ENCODE measurements around the gene KRTAP5-2. TPM values are rescaled to one million over a fixed set of nuclear protein-coding genes. Genes with fewer than 3 reads are reported as not detected.

KRTAP5-2 gene
- total RNA-seq, 1 donor from 2014 or later, result not detected

DNA sequence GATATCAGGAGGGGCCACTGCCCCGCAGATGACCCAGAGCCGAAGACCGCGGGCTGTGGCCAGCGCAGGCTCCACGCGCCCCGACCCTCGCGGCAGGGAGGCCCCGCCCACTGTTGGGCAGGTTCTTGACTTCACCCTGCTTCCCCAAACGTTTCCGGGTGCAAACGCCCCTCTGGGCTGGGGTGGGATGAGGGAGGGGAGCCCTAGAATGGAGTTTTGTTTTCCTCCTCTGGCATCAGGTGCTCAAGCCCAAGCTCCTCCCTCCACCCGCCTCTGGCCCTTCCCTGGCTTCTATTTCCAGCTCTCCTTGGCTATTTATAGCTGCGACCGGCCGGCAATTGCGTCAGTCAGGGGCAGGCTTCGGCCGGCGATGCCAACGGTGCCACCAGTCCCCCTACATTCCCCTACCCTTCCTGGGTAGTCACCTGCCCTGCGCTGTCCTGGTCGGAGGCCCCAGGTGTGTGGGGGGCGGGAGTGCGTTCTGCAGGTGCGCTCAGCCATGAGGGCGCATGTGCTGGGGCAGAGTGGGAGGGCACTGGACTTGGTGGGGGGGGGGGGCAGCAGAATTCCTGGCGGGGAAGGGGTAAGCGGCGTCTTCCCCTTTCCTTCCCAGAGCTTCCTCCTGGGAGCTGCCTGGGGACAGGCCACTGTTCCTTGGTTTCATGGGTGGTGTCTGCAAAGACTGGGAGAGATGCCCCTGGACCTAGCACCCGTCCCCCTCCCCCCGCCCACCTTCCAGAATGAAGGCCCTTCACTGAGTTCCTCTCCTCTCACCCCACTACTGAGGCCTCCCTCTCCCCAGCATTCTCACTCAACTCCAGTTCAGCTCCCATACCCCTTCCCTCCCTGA, 49.6 kb downstream of the KRTAP5-2 start:
- DNase-seq (ENCODE audit: low read depth), result no peak
- TF ChIP-seq, protein P1, sequence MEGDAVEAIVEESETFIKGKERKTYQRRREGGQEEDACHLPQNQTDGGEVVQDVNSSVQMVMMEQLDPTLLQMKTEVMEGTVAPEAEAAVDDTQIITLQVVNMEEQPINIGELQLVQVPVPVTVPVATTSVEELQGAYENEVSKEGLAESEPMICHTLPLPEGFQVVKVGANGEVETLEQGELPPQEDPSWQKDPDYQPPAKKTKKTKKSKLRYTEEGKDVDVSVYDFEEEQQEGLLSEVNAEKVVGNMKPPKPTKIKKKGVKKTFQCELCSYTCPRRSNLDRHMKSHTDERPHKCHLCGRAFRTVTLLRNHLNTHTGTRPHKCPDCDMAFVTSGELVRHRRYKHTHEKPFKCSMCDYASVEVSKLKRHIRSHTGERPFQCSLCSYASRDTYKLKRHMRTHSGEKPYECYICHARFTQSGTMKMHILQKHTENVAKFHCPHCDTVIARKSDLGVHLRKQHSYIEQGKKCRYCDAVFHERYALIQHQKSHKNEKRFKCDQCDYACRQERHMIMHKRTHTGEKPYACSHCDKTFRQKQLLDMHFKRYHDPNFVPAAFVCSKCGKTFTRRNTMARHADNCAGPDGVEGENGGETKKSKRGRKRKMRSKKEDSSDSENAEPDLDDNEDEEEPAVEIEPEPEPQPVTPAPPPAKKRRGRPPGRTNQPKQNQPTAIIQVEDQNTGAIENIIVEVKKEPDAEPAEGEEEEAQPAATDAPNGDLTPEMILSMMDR (IDR thresholded peaks at IDR 0.05; ENCODE audit: insufficient read depth, low read length, poor library complexity, severe bottlenecking), result no peak

DNA sequence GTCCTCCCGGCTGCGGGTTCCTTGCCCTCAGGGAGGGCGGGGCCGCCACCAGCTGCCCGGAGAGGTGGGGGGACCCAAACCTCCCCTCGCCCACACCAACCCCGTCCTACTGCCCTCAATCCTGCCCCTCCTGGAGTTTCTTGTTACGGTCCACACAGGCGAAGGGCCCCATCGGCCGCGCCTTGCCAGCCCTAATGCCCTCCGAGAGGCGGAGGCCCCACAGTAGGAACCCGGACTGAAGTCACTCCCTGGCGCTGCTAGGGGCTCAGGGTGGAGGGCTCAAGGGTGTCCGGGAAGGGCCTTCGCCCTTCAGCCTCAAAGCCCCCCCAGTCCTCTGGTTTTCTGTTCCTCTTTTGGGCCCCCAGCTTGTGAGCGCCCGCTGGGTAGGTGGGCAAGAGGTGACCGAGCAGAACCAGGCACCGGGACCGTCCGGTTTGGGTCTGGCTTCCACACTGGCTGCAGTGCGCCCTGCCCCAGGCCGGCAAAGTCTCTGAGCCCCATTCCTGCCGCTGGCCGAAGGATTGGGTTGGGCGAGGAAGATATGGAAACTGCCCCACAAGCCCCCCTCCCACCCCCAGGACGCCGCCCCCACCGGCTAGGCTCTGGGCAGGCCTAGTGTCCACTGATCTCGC, 50.5 kb downstream of the KRTAP5-2 start:
- no peak for DNase-seq (ENCODE audit: low read depth)
- Histone ChIP-seq H3K36me3 (ENCODE audit: control insufficient read depth, insufficient read depth, low read length) (no peaks in the 10 kb centered on the region), H3K27me3 (ENCODE audit: control insufficient read depth, insufficient read depth, low read length) (peaks cover 53% of the 10 kb centered on the region), H3K4me3 (ENCODE audit: low read depth, low read length) (no peak overlapping the region)
- TF ChIP-seq, protein P1 (IDR thresholded peaks at IDR 0.05; ENCODE audit: insufficient read depth, low read length, poor library complexity, severe bottlenecking), result no peak

More for the DNA sequence above, 49.6 kb downstream of the KRTAP5-2 start:
- peak overlapping the region; percentile 5 for H3K4me3 ChIP-seq (ENCODE audit: low read depth, low read length)
- H3K36me3 ChIP-seq (ENCODE audit: control insufficient read depth, insufficient read depth, low read length), result no peaks in the 10 kb centered on the region
- peaks cover 52% of the 10 kb centered on the region for H3K27me3 ChIP-seq (ENCODE audit: control insufficient read depth, insufficient read depth, low read length)

Other genes with a start within 250 kb of the KRTAP5-2 start
- gene BRSK2, start 208.4 kb downstream of the KRTAP5-2 start, total RNA-seq, result 0.75 and 2.4 TPM in 2 replicates
- 18.1 and 32.0 TPM in 2 replicates for gene MOB2, start 111.5 kb downstream of the KRTAP5-2 start, total RNA-seq
- 7.6 and 19.2 TPM in 2 replicates for gene DUSP8, start 26.0 kb downstream of the KRTAP5-2 start, total RNA-seq
- not detected in 2 replicates for gene KRTAP5-1, start 13.0 kb downstream of the KRTAP5-2 start, total RNA-seq
- not detected in 2 replicates for gene KRTAP5-3, start 10.2 kb upstream of the KRTAP5-2 start, total RNA-seq
- gene KRTAP5-4, start 23.8 kb upstream of the KRTAP5-2 start, total RNA-seq, result not detected in 2 replicates
- gene KRTAP5-5, start 31.5 kb upstream of the KRTAP5-2 start, total RNA-seq, result not detected in 2 replicates
- gene KRTAP5-6, start 98.9 kb upstream of the KRTAP5-2 start, total RNA-seq, result not detected in 2 replicates
- 0.14 and 1.1 TPM in 2 replicates for gene IFITM10, start 152.3 kb upstream of the KRTAP5-2 start, total RNA-seq
- 425 and 603 TPM in 2 replicates for gene CTSD, start 165.6 kb upstream of the KRTAP5-2 start, total RNA-seq
- 0.17 TPM in 1 of 2 replicates, not detected in the other for gene SYT8, start 236.7 kb upstream of the KRTAP5-2 start, total RNA-seq
- gene TNNI2, start 240.7 kb upstream of the KRTAP5-2 start, total RNA-seq, result not detected in 2 replicates

All from kidney epithelial cell (primary cell).